ENCODE data around the gene GPR142.
"Not testable (repeated sequence)": the region's sequence is repeated elsewhere in the genome, so short reads cannot be mapped to it uniquely, and the experiment has no call there.

The GPR142 gene

DNA sequence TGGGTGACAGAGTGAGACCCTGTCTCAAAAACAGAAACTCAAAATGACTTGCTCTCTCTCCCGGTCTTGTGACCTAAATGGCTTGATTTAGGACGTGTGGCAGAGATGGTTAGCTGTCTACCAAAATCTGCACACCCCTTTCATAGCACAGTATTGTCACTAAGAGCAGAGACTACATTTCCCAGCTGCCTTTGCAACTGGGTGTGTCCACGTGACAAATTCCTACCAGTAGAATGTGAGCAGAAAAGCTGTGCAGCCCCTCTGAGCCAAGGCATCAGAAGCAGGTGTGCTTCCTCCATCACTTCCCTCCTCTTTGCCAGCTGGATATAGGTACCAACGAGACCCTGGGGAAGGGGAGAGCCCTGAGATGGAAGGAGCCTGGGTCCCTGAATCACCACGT lies 25.5 kb downstream of the GPR142 start:
- Histone ChIP-seq H3K36me3 (ENCODE audit: control insufficient read depth, insufficient read depth, low read length) (no peaks in the 10 kb centered on the region), H3K9me3 (ENCODE audit: control insufficient read depth, insufficient read depth, low read length) (no peaks in the 10 kb centered on the region), H3K4me1 (ENCODE audit: control insufficient read depth, insufficient read depth, low read length) (peaks cover 1% of the 10 kb centered on the region; the same call in 1 of the 2 replicates), H3K27ac (ENCODE audit: low read length) (no peak overlapping the region), H3K4me3 (ENCODE audit: low read length) (no peak overlapping the region), H3K27me3 (ENCODE audit: control insufficient read depth, insufficient read depth, low read length) (no peaks in the 10 kb centered on the region)
- WGBS (ENCODE audit: insufficient coverage, insufficient read length), result no CpG with 5 or more reads among the region's 5 CpGs
- no peak for DNase-seq (ENCODE audit: low read depth, low spot score)

DNA sequence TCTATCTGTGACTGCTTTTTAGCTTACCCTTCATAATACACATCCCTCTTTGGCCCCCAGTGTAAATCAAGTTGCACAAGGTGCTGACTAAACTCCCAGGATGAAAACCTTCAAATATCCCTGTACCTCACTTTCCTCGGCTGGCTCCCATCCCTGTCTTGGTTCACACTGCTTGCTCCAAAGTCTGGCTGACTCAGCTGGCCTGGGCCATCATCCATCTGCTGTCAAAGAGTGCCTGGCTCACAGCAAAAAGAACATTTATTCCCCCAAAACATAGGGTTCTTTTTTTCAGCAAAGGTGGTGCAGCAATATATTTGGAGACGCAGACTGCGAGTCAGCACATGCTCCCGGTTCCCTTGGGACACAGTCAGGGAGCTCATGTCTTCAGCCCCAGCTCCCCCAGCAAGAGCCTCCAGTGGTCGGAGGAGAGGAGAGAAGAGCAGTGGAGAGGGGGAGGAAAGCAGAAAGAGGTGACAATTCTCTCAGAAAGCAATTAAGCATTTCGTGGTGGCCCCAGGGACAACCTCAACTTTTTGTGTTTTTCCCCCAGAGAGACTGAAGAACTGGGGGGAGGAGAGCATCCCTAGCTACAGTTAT lies 26.1 kb downstream of the GPR142 start:
- peaks cover 1% of the 10 kb centered on the region; the same call in 1 of the 2 replicates for H3K4me1 ChIP-seq (ENCODE audit: control insufficient read depth, insufficient read depth, low read length)
- no peaks in the 10 kb centered on the region for H3K27me3 ChIP-seq (ENCODE audit: control insufficient read depth, insufficient read depth, low read length)
- no peak overlapping the region for H3K4me3 ChIP-seq (ENCODE audit: low read length)
- WGBS (ENCODE audit: insufficient coverage, insufficient read length), result no CpG with 5 or more reads among the region's 6 CpGs
- H3K27ac ChIP-seq (ENCODE audit: low read length), result no peak overlapping the region
- H3K9me3 ChIP-seq (ENCODE audit: control insufficient read depth, insufficient read depth, low read length), result no peaks in the 10 kb centered on the region
- H3K36me3 ChIP-seq (ENCODE audit: control insufficient read depth, insufficient read depth, low read length), result no peaks in the 10 kb centered on the region
- no peak for DNase-seq (ENCODE audit: low read depth, low spot score)

DNA sequence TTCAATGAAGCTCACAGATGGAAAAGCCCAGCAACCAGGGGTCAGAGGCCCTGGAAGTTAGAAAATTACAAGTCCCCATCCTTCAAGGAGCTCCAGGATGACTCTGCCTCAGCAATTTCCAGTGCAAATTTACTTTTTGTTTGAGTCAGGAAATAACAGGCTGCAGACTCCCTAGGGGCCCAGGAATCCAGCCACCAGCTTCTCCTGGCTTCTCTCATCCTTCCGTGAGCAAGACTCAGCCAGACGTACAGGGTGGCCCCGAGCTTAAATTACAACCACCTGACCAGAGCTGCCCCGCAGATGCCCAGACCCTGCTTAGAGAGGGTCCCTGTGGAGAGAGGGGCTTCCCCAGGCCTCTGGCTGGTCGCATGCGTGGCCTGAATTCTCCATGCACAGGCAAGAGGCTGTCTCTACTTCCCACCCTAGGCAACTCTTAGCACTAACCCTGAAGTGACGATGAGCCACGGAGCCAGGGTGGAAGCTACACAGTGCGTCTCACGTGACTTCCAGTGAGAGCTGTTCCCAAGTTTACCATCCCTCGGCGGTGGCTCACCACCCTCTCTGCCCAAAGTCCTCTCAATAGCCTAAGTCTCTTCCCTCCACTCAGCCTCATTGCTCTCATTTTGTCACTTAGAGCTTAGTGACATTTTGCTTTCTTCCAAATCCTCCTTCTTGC lies 27.1 kb downstream of the GPR142 start:
- DNase-seq (ENCODE audit: low read depth, low spot score), result no peak
- no peaks in the 10 kb centered on the region for H3K4me1 ChIP-seq (ENCODE audit: control insufficient read depth, insufficient read depth, low read length)
- no peak overlapping the region for H3K27ac ChIP-seq (ENCODE audit: low read length)
- H3K27me3 ChIP-seq (ENCODE audit: control insufficient read depth, insufficient read depth, low read length), result no peaks in the 10 kb centered on the region
- no peaks in the 10 kb centered on the region for H3K9me3 ChIP-seq (ENCODE audit: control insufficient read depth, insufficient read depth, low read length)
- H3K4me3 ChIP-seq (ENCODE audit: low read length), result no peak overlapping the region
- no peaks in the 10 kb centered on the region for H3K36me3 ChIP-seq (ENCODE audit: control insufficient read depth, insufficient read depth, low read length)
- no CpG with 5 or more reads among the region's 12 CpGs for WGBS (ENCODE audit: insufficient coverage, insufficient read length)

DNA sequence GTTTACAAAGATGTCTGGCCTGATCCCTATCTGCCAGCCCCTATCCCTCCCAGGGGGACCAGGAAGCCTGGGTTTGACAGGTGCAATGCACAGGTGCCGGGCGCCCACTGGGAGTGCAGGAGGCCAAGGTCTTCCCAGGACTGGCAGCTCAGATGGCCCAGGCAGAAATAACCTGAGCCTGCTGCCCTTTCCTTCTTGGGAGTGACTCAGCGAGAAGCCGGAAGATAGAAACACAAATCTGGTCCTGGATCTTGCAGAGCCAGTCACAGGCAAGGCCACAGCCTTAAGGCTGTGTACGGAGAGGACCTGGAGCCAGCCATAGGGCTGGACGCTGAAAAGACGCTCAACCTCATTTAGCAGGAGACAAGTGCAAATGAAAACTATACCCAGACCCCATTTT lies 27.7 kb downstream of the GPR142 start:
- no CpG with 5 or more reads among the region's 7 CpGs for WGBS (ENCODE audit: insufficient coverage, insufficient read length)
- DNase-seq (ENCODE audit: low read depth, low spot score), result no peak
- H3K4me1 ChIP-seq (ENCODE audit: control insufficient read depth, insufficient read depth, low read length), result no peaks in the 10 kb centered on the region
- H3K4me3 ChIP-seq (ENCODE audit: low read length), result no peak overlapping the region
- H3K27ac ChIP-seq (ENCODE audit: low read length), result no peak overlapping the region
- no peaks in the 10 kb centered on the region for H3K9me3 ChIP-seq (ENCODE audit: control insufficient read depth, insufficient read depth, low read length)
- H3K27me3 ChIP-seq (ENCODE audit: control insufficient read depth, insufficient read depth, low read length), result no peaks in the 10 kb centered on the region
- no peaks in the 10 kb centered on the region for H3K36me3 ChIP-seq (ENCODE audit: control insufficient read depth, insufficient read depth, low read length)

DNA sequence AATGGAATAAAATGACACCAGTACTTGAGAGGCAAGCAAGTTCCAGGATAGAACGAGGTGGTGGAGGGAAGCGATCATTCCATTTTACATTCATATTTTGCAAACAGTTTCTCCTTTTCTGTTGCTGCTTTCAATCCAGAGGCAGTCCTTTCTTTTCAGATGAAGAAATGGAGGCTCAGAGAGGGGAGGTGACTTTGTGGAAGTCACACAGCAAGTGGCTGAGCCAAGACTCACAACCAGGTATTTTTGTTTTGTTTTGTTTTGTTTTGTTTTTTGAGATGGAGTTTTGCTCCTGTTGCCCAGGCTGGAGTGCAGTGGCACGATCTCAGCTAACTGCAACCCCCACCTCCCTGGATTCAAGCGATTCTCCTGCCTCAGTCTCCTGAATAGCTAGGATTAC lies 29.3 kb downstream of the GPR142 start:
- no CpG with 5 or more reads among the region's 4 CpGs for WGBS (ENCODE audit: insufficient coverage, insufficient read length)
- Histone ChIP-seq H3K4me1 (ENCODE audit: control insufficient read depth, insufficient read depth, low read length) (no peaks in the 10 kb centered on the region), H3K9me3 (ENCODE audit: control insufficient read depth, insufficient read depth, low read length) (no peaks in the 10 kb centered on the region), H3K4me3 (ENCODE audit: low read length) (no peak overlapping the region), H3K27me3 (ENCODE audit: control insufficient read depth, insufficient read depth, low read length) (no peaks in the 10 kb centered on the region), H3K27ac (ENCODE audit: low read length) (no peak overlapping the region), H3K36me3 (ENCODE audit: control insufficient read depth, insufficient read depth, low read length) (no peaks in the 10 kb centered on the region)
- DNase-seq (ENCODE audit: low read depth, low spot score), result no peak

DNA sequence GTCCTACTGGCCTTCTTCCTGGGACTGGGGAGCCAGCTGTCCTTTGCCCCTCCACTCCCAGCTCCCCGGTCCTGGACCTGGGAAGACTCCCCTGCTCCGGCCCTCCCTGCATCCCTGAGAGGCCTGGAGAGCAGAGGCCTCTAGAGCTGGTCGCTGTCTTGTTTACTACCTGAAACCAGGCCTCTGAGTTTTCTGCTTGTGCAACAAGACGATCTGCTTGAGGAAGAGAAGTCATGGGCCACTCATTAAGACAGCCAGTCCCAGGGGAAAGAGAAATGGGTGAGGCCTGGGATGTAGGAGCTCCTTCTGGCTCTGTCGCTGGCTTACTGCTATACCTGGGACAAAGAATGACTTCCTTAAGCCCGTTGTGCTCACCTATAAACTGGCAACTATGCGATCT lies 34.7 kb downstream of the GPR142 start:
- peaks cover 10% of the 10 kb centered on the region for H3K4me1 ChIP-seq (ENCODE audit: control insufficient read depth, insufficient read depth, low read length)
- H3K27ac ChIP-seq (ENCODE audit: low read length), result no peak overlapping the region
- no peaks in the 10 kb centered on the region for H3K27me3 ChIP-seq (ENCODE audit: control insufficient read depth, insufficient read depth, low read length)
- WGBS (ENCODE audit: insufficient coverage, insufficient read length), result no CpG with 5 or more reads among the region's 7 CpGs
- no peaks in the 10 kb centered on the region for H3K9me3 ChIP-seq (ENCODE audit: control insufficient read depth, insufficient read depth, low read length)
- H3K4me3 ChIP-seq (ENCODE audit: low read length), result no peak overlapping the region
- H3K36me3 ChIP-seq (ENCODE audit: control insufficient read depth, insufficient read depth, low read length), result no peaks in the 10 kb centered on the region
- no peak for DNase-seq (ENCODE audit: low read depth, low spot score)

DNA sequence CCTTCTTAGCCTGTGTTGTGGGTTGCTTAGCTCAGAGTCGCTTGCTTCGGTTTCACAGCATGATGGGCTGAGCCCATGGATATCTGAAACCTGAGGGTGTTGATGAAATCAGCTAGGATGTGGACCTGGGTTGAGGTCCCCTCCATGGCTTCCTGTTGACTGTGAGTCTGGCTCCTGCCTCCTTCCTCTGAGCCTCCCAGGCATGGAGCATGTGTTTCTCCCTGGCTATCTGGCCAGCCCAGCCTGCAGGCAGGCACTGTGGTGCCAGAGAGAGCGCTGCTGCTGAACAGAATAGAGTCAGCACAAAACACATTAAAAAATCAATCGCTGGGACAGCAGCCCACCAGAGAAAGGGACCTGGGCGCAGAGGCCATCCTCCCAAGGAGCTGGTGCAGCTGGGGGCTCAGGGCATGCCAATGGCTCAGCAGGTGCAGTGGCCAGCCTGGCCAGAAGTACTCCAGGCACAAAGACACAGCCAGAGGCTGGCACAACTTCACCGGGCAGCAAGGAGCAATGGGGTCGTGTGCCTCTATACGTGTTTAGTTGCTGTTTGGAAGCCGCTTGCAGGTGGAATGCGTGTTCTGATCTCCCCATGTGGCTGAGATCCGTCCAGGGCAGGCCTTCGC lies 36.3 kb downstream of the GPR142 start:
- no CpG with 5 or more reads among the region's 12 CpGs for WGBS (ENCODE audit: insufficient coverage, insufficient read length)
- H3K27ac ChIP-seq (ENCODE audit: low read length), result no peak overlapping the region
- H3K9me3 ChIP-seq (ENCODE audit: control insufficient read depth, insufficient read depth, low read length), result no peaks in the 10 kb centered on the region
- peaks cover 10% of the 10 kb centered on the region for H3K4me1 ChIP-seq (ENCODE audit: control insufficient read depth, insufficient read depth, low read length)
- H3K4me3 ChIP-seq (ENCODE audit: low read length), result no peak overlapping the region
- no peaks in the 10 kb centered on the region for H3K36me3 ChIP-seq (ENCODE audit: control insufficient read depth, insufficient read depth, low read length)
- H3K27me3 ChIP-seq (ENCODE audit: control insufficient read depth, insufficient read depth, low read length), result no peaks in the 10 kb centered on the region
- DNase-seq (ENCODE audit: low read depth, low spot score), result no peak

DNA sequence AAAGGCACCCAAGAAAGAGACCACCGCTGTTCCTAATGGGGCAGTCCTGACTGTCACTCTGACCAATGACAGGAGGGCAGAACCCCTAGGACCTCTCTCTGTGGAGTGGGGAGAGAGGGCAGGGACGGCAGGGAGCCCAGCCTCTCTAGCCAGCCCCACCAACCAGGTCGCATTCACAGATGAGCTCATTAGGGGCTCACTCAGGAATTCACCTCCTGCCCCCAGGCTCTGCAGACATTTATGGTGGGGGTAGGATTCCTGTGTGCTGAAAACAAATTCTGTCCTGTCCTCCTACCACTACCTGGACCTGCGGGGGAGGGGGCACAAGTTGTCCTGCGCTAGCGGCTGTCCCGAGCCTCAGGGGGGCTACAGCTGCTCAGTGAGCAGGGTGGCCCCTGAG lies 36.9 kb downstream of the GPR142 start:
- no peaks in the 10 kb centered on the region for H3K36me3 ChIP-seq (ENCODE audit: control insufficient read depth, insufficient read depth, low read length)
- H3K4me1 ChIP-seq (ENCODE audit: control insufficient read depth, insufficient read depth, low read length), result peaks cover 10% of the 10 kb centered on the region
- no peaks in the 10 kb centered on the region for H3K27me3 ChIP-seq (ENCODE audit: control insufficient read depth, insufficient read depth, low read length)
- H3K27ac ChIP-seq (ENCODE audit: low read length), result no peak overlapping the region
- H3K4me3 ChIP-seq (ENCODE audit: low read length), result no peak overlapping the region
- WGBS (ENCODE audit: insufficient coverage, insufficient read length), result no CpG with 5 or more reads among the region's 7 CpGs
- no peak for DNase-seq (ENCODE audit: low read depth, low spot score)
- no peaks in the 10 kb centered on the region for H3K9me3 ChIP-seq (ENCODE audit: control insufficient read depth, insufficient read depth, low read length)

DNA sequence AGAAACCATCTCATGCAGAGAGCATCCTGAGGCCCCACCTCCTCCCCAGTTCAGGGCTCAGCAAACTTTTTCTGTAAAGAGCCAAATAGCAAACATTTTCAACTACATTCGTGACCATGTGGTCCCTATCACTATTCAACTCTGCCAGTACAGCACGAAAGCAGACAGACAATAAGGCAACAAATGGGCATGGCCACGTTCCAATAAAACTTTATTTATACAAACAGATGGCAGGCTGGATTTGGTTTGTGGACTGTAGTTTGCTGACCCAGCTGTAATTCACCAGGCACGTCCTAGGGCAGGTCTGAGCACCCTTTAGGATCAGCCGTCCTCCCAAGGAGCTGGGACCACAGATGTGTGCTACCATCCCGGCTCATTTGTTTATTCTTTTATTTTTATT lies 37.5 kb downstream of the GPR142 start:
- Histone ChIP-seq H3K27me3 (ENCODE audit: control insufficient read depth, insufficient read depth, low read length) (no peaks in the 10 kb centered on the region), H3K36me3 (ENCODE audit: control insufficient read depth, insufficient read depth, low read length) (no peaks in the 10 kb centered on the region), H3K4me1 (ENCODE audit: control insufficient read depth, insufficient read depth, low read length) (peaks cover 10% of the 10 kb centered on the region), H3K4me3 (ENCODE audit: low read length) (no peak overlapping the region), H3K9me3 (ENCODE audit: control insufficient read depth, insufficient read depth, low read length) (no peaks in the 10 kb centered on the region), H3K27ac (ENCODE audit: low read length) (no peak overlapping the region)
- no peak for DNase-seq (ENCODE audit: low read depth, low spot score)
- WGBS (ENCODE audit: insufficient coverage, insufficient read length), result no CpG with 5 or more reads among the region's 6 CpGs

DNA sequence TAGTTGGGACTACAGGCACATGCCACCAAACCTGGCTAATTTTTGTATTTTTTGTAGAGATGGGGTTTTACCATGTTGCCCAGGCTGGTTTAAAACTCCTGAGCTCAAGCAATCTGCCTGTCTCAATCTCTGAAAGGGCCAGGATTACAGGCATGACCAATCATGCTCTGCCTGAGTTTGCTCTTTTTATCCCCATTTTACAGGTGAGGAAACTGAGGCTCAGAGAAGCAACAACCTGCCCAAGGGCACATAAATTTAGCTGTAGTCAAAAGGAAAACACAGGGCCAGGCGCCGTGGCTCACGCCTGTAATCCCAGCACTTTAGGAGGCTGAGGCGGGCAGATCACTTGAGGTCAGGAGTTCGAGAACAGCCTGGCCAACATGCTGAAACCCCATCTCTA lies 38.0 kb downstream of the GPR142 start:
- peaks cover 12% of the 10 kb centered on the region for H3K4me1 ChIP-seq (ENCODE audit: control insufficient read depth, insufficient read depth, low read length)
- not testable (repeated sequence) for H3K27me3 ChIP-seq (ENCODE audit: control insufficient read depth, insufficient read depth, low read length); H3K9me3 ChIP-seq (ENCODE audit: control insufficient read depth, insufficient read depth, low read length); H3K4me3 ChIP-seq (ENCODE audit: low read length); DNase-seq (ENCODE audit: low read depth, low spot score); H3K27ac ChIP-seq (ENCODE audit: low read length); H3K36me3 ChIP-seq (ENCODE audit: control insufficient read depth, insufficient read depth, low read length)
- no CpG with 5 or more reads among the region's 5 CpGs for WGBS (ENCODE audit: insufficient coverage, insufficient read length)

DNA sequence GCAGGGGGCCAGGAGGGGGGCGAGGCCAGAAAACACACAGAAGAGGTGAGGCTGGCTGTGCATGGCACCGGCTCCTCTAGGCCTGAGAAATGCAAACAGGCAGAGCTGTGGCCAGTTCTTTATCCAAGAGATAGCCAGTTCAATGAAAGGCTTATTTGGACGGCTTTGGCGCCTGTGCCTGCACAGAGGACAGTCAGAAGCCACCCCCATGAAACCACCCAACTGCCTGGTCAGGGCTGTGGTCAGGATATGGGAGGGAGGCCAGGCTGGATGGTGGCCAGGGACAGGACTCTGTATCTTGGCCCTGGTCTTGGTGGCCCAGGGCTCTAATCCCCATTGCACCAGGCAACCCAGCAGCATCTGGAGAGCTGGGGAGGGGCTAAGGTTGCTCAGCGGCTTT lies 40.1 kb downstream of the GPR142 start:
- no peak overlapping the region for H3K27ac ChIP-seq (ENCODE audit: low read length)
- DNase-seq (ENCODE audit: low read depth, low spot score), result no peak

More for the DNA sequence above, 40.1 kb downstream of the GPR142 start:
- no CpG with 5 or more reads among the region's 5 CpGs for WGBS (ENCODE audit: insufficient coverage, insufficient read length)
- H3K4me1 ChIP-seq (ENCODE audit: control insufficient read depth, insufficient read depth, low read length), result peaks cover 12% of the 10 kb centered on the region
- no peak overlapping the region for H3K4me3 ChIP-seq (ENCODE audit: low read length)
- no peaks in the 10 kb centered on the region for H3K9me3 ChIP-seq (ENCODE audit: control insufficient read depth, insufficient read depth, low read length)
- H3K27me3 ChIP-seq (ENCODE audit: control insufficient read depth, insufficient read depth, low read length), result no peaks in the 10 kb centered on the region
- no peaks in the 10 kb centered on the region for H3K36me3 ChIP-seq (ENCODE audit: control insufficient read depth, insufficient read depth, low read length)
